CD4-positive, CD25-positive, alpha-beta regulatory T cell (primary cell): ENCODE measurements around the gene SEPHS1. TPM values are rescaled to one million over a fixed set of nuclear protein-coding genes. Genes with fewer than 3 reads are reported as not detected.

Source experiments
- ATAC-seq, 2 donors: fragments of 150-1000 bp; cut with Tn5 transposase; one replicate each; pipeline ENCODE4 v1.10.0; 2021; ENCODE audit warnings: low read depth in 2 of 2, moderate number of reproducible peaks in 2 of 2, moderate library complexity in 1 of 2
- DNase-seq, 3 donors: peaks; one replicate each; pipeline versions ENCODE4 v3.0.0 to v3.0.0-alpha.2; 2012 to 2022; ENCODE audit warnings: mixed read lengths in 1 of 3
- H3K27ac ChIP-seq: one replicate; pipeline ENCODE4 v1.7.0; 2013; ENCODE audit warnings: mild to moderate bottlenecking, low read length; ENCODE audit not compliant: insufficient read depth, poor library complexity, severe bottlenecking
- H3K27me3 ChIP-seq: one replicate; pipeline ENCODE4 v1.7.0; 2013; ENCODE audit warnings: low read length; ENCODE audit not compliant: control insufficient read depth, insufficient read depth
- H3K36me3 ChIP-seq: one replicate; pipeline ENCODE4 v1.7.0; 2013; ENCODE audit warnings: mild to moderate bottlenecking, low read length, moderate library complexity; ENCODE audit not compliant: control insufficient read depth, insufficient read depth
- H3K4me1 ChIP-seq: 2 replicates; pipeline ENCODE4 v1.7.0; 2013; ENCODE audit warnings: mild to moderate bottlenecking, low read length; ENCODE audit not compliant: insufficient read depth, control insufficient read depth, poor library complexity, severe bottlenecking
- H3K4me3 ChIP-seq: one replicate; pipeline ENCODE4 v1.7.0; 2013; ENCODE audit warnings: low read depth, mild to moderate bottlenecking, low read length, moderate library complexity
- H3K9me3 ChIP-seq, 2 experiments: 1 replicate in 1 of 2; 2 replicates in 1 of 2; pipeline ENCODE4 v1.7.0; 2013; ENCODE audit warnings: low read length in 2 of 2, mild to moderate bottlenecking in 1 of 2, moderate library complexity in 1 of 2; ENCODE audit not compliant: control insufficient read depth in 2 of 2
- H3K27ac Mint-ChIP-seq, 3 donors: one replicate each; pipeline ENCODE4 v1.8.0; 2020 to 2022; ENCODE audit warnings: mild to moderate bottlenecking in 3 of 3, mixed read lengths in 3 of 3, moderate library complexity in 2 of 3
- H3K27me3 Mint-ChIP-seq: one replicate; pipeline ENCODE4 v1.8.0; 2022; ENCODE audit warnings: mild to moderate bottlenecking, mixed read lengths
- H3K36me3 Mint-ChIP-seq: one replicate; pipeline ENCODE4 v1.8.0; 2020; ENCODE audit warnings: mixed read lengths
- H3K4me1 Mint-ChIP-seq, 4 donors: one replicate each; pipeline ENCODE4 v1.8.0; 2020 to 2022; ENCODE audit warnings: mixed read lengths in 4 of 4, mild to moderate bottlenecking in 1 of 4
- H3K4me3 Mint-ChIP-seq, 4 donors: one replicate each; pipeline ENCODE4 v1.8.0; 2020 to 2022; ENCODE audit warnings: mild to moderate bottlenecking in 4 of 4, mixed read lengths in 4 of 4, moderate library complexity in 3 of 4
- H3K9me3 Mint-ChIP-seq, 7 donors: one replicate each; pipeline ENCODE4 v1.8.0; 2020 to 2022; ENCODE audit warnings: mixed read lengths in 7 of 7, mild to moderate bottlenecking in 3 of 7, moderate library complexity in 2 of 7
- polyA plus RNA-seq, 4 donors: library from polyadenylated mRNA; unstranded; fragments of 300-500 nt; fragmentation: Illumina TruSeq; gene quantifications; one replicate each; pipeline ENCODE4 v1.2.3, GENCODE V29; 2021
- total RNA-seq: library from RNA; stranded (reverse); gene quantifications from one replicate; pipeline ENCODE4 v1.2.3, GENCODE V29; 2022

The SEPHS1 gene
- total and polyA plus RNA-seq, 5 donors from 2014 or later: 14.6 to 26.6 (median 19.2) TPM

DNA sequence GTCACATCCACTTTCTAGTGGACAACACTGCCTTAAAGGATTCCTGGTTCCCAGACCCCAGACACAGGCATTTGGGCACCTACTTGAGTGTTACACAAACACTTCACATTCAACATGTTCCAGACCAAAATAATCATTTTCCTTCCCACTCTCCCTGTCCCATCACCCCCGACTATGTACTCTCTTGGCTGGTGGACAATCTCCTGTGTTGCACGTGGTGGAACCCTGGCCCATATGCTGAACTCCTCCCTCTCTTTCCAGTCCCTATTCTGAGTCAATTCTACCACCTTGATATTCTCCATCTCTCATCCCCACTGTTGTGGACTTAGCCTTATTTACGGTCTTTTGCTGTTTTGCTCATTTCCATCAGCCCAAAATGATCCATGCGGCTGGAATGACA is 8.3 kb upstream of the SEPHS1 start:
- no peak overlapping the region for H3K27ac ChIP-seq
- H3K4me1 Mint-ChIP-seq: peaks cover 0 to 18% (median 13%) of the 10 kb centered on the region in 4 donors
- no peaks in the 10 kb centered on the region for H3K9me3 ChIP-seq
- H3K27ac Mint-ChIP-seq: no peak overlapping the region
- ATAC-seq: no peak
- peaks cover 4% of the 10 kb centered on the region for H3K27me3 ChIP-seq
- H3K9me3 Mint-ChIP-seq: peaks cover 0 to 2% (median 0%) of the 10 kb centered on the region in 7 donors
- H3K27me3 Mint-ChIP-seq: peaks cover 23% of the 10 kb centered on the region
- H3K4me1 ChIP-seq: peaks cover 9% of the 10 kb centered on the region
- H3K4me3 ChIP-seq: no peak overlapping the region
- no peaks in the 10 kb centered on the region for H3K36me3 Mint-ChIP-seq
- no peak for DNase-seq
- H3K4me3 Mint-ChIP-seq: no peak overlapping the region
- H3K36me3 ChIP-seq: no peaks in the 10 kb centered on the region

GRCh38 chr10:13354783-13355182 is 6.7 kb upstream of the SEPHS1 start:
- H3K36me3 Mint-ChIP-seq: no peaks in the 10 kb centered on the region
- H3K27ac ChIP-seq: no peak overlapping the region
- no peak overlapping the region for H3K27ac Mint-ChIP-seq
- peaks cover 10 to 31% (median 25%) of the 10 kb centered on the region in 4 donors for H3K4me1 Mint-ChIP-seq
- peaks cover 0 to 4% (median 0%) of the 10 kb centered on the region in 7 donors for H3K9me3 Mint-ChIP-seq
- peaks cover 25% of the 10 kb centered on the region for H3K4me1 ChIP-seq
- H3K4me3 Mint-ChIP-seq: no peak overlapping the region
- peaks cover 4% of the 10 kb centered on the region for H3K27me3 ChIP-seq
- peaks cover 27% of the 10 kb centered on the region for H3K27me3 Mint-ChIP-seq
- DNase-seq: no peak
- ATAC-seq: no peak
- H3K9me3 ChIP-seq: no peaks in the 10 kb centered on the region
- H3K4me3 ChIP-seq: no peak overlapping the region
- H3K36me3 ChIP-seq: no peaks in the 10 kb centered on the region

GRCh38 chr10:13352519-13352918 is 4.4 kb upstream of the SEPHS1 start:
- peaks cover 4% of the 10 kb centered on the region for H3K27me3 ChIP-seq
- H3K27me3 Mint-ChIP-seq: peaks cover 23% of the 10 kb centered on the region
- peaks cover 39% of the 10 kb centered on the region for H3K4me1 ChIP-seq
- H3K9me3 ChIP-seq: no peaks in the 10 kb centered on the region
- no peak for DNase-seq
- H3K36me3 ChIP-seq: no peaks in the 10 kb centered on the region
- peaks cover 0 to 4% (median 0%) of the 10 kb centered on the region in 7 donors for H3K9me3 Mint-ChIP-seq
- peaks cover 10 to 42% (median 30%) of the 10 kb centered on the region in 4 donors for H3K4me1 Mint-ChIP-seq
- H3K27ac Mint-ChIP-seq: peak overlapping the region; percentile 32 to 98 (median 94)
- H3K27ac ChIP-seq: no peak overlapping the region
- no peaks in the 10 kb centered on the region for H3K36me3 Mint-ChIP-seq
- H3K4me3 ChIP-seq: no peak overlapping the region
- H3K4me3 Mint-ChIP-seq: peak overlapping the region in 3 of 4 donors; percentile 54 to 95 (median 84)
- ATAC-seq: no peak

DNA sequence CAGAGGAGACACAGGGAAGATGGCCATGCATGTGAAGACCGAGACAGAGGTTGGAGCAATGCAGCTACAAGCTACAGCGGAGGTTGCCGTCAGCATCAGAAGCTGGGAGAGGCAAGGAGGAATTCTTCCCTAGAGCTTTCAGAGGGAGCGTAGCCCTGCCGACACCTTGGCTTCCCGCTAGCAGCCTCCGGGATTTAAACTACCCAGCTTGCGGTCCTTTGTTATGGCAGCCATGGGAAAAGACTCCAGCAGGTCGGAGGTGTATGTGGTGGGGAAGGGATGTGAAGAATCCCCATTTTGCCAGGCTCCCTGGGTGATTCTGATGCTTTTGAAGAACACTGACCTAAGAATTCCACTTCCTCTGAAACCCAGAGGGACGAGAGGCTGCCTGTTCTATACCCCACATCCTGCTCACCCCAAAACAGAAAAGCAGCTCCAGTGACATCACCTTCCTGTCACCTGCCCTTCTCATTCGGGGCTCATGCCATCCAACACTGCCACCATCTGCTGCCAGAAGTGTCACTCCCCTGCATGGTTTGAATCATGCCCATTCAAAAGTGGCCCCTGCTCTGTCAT is 3.3 kb upstream of the SEPHS1 start:
- peaks cover 44% of the 10 kb centered on the region for H3K4me1 ChIP-seq
- Mint-ChIP-seq H3K4me3 (peak overlapping the region; percentile 29 to 97 (median 72)), H3K9me3 (peaks cover 0 to 3% (median 0%) of the 10 kb centered on the region in 7 donors), H3K36me3 (no peaks in the 10 kb centered on the region), H3K27me3 (peaks cover 26% of the 10 kb centered on the region), H3K4me1 (peaks cover 10 to 44% (median 32%) of the 10 kb centered on the region in 4 donors), H3K27ac (peak overlapping the region; percentile 76 to 98 (median 94))
- peak overlapping the region; percentile 24 for H3K4me3 ChIP-seq
- peak overlapping the region; percentile 74 for H3K27ac ChIP-seq
- no peaks in the 10 kb centered on the region for H3K36me3 ChIP-seq
- ATAC-seq (peak; percentile 51), DNase-seq (peak; percentile 16 to 88 (median 71))
- no peaks in the 10 kb centered on the region for H3K9me3 ChIP-seq
- H3K27me3 ChIP-seq: peaks cover 1% of the 10 kb centered on the region

GRCh38 chr10:13349463-13350274 is 1.6 kb upstream of the SEPHS1 start:
- H3K27ac Mint-ChIP-seq: peak overlapping the region; percentile 89 to 98 (median 97)
- DNase-seq: peak in 2 of 3 donors; percentile 18 to 47
- H3K27ac ChIP-seq: peak overlapping the region; percentile 74
- H3K27me3 Mint-ChIP-seq: peaks cover 29% of the 10 kb centered on the region
- peaks cover 10 to 61% (median 44%) of the 10 kb centered on the region in 4 donors for H3K4me1 Mint-ChIP-seq
- H3K9me3 ChIP-seq: no peaks in the 10 kb centered on the region
- peak overlapping the region; percentile 98 for H3K4me3 ChIP-seq
- H3K36me3 Mint-ChIP-seq: no peaks in the 10 kb centered on the region
- peak overlapping the region; percentile 94 to 97 (median 96) for H3K4me3 Mint-ChIP-seq
- H3K4me1 ChIP-seq: peaks cover 59% of the 10 kb centered on the region
- H3K9me3 Mint-ChIP-seq: peaks cover 0 to 3% (median 0%) of the 10 kb centered on the region in 7 donors
- H3K36me3 ChIP-seq: no peaks in the 10 kb centered on the region
- ATAC-seq: no peak
- H3K27me3 ChIP-seq: no peaks in the 10 kb centered on the region

DNA sequence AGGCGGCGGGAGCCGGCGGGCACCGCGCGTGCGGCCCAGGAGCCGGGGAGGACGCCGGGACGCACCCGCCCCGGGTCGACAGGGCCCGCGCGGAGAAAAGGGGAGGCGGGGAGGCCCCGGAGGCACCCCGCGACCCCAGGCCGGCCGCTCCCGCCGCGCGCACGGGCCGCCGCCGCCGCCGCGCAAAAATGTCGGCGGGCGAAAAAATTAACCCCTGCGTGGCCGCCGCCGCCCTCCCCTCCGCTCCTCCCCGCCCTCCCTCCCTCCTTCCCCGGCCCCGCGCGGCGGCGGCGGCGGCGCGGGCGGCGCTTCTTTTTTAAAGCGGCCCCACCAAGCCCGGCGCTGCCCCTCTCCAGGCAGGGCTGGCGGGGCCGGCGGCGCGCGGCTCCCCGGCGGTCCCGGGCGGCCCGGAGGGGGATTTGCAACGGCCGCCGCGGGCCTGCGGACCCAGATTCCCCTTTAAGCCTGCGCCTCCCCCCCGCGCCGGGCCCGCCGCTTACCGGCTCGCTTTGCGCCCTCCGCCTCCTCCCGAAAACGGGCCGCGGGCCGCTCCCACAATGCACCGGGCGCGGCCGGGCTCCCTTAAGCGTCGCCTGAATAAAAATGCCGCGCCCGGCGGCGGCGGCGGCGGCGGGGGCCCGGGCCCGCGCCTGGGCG is 465 bp downstream of the SEPHS1 start:
- Histone ChIP-seq H3K27me3 (no peaks in the 10 kb centered on the region), H3K36me3 (no peaks in the 10 kb centered on the region), H3K4me3 (no peak overlapping the region), H3K9me3 (no peaks in the 10 kb centered on the region), H3K4me1 (peaks cover 63% of the 10 kb centered on the region), H3K27ac (peak overlapping the region; percentile 72)
- H3K27me3 Mint-ChIP-seq: peaks cover 19% of the 10 kb centered on the region
- H3K4me1 Mint-ChIP-seq: peaks cover 10 to 75% (median 52%) of the 10 kb centered on the region in 4 donors
- peaks cover 9% of the 10 kb centered on the region for H3K36me3 Mint-ChIP-seq
- H3K27ac Mint-ChIP-seq: no peak overlapping the region
- ATAC-seq (peak; percentile 66 to 67), DNase-seq (peak; percentile 71 to 89 (median 81))
- H3K9me3 Mint-ChIP-seq: peaks cover 0 to 3% (median 0%) of the 10 kb centered on the region in 7 donors
- peak overlapping the region; percentile 57 to 95 (median 70) for H3K4me3 Mint-ChIP-seq

GRCh38 chr10:13347043-13347499 is 1.0 kb downstream of the SEPHS1 start:
- Histone ChIP-seq H3K27ac (peak overlapping the region; percentile 72), H3K27me3 (no peaks in the 10 kb centered on the region), H3K9me3 (no peaks in the 10 kb centered on the region), H3K4me1 (peaks cover 61% of the 10 kb centered on the region), H3K4me3 (peak overlapping the region; percentile 77), H3K36me3 (no peaks in the 10 kb centered on the region)
- DNase-seq (peak in 1 of 3 donors; percentile 50), ATAC-seq (peak; percentile 3 to 10)
- Mint-ChIP-seq H3K4me3 (peak overlapping the region; percentile 84 to 90 (median 89)), H3K27ac (peak overlapping the region; percentile 80 to 89 (median 86)), H3K4me1 (peaks cover 10 to 73% (median 51%) of the 10 kb centered on the region in 4 donors), H3K9me3 (peaks cover 0 to 3% (median 0%) of the 10 kb centered on the region in 7 donors), H3K36me3 (peaks cover 9% of the 10 kb centered on the region), H3K27me3 (peaks cover 14% of the 10 kb centered on the region)
